HG02973 (cell line): ENCODE results near the gene SIDT1.

ENCODE experiments used
- ATAC-seq: cut with Tn5 transposase; IDR thresholded peaks from one replicate; pipeline ENCODE4 v1.9.1; 2021; ENCODE audit warnings: moderate library complexity; ENCODE audit not compliant: unreplicated experiment

The SIDT1 gene

DNA sequence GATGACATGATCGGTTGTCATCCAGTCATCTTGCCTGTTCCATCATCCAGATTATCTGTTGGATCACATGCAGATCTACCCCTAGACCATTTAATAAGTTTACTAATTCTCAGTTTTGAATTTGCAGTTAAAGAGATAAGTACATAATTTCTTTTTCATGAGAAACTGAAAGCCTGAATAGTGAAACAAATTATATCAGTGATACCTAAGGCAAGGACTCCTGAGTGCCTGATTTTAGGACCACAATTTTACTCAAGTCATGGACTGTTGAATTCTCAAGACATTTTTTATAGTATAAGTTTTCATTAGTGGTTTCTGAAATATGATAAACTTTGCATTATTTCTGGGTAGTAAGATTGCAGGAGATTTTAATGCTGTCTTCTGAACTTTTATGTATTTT, 13.2 kb downstream of the SIDT1 start:
- no peak for ATAC-seq

DNA sequence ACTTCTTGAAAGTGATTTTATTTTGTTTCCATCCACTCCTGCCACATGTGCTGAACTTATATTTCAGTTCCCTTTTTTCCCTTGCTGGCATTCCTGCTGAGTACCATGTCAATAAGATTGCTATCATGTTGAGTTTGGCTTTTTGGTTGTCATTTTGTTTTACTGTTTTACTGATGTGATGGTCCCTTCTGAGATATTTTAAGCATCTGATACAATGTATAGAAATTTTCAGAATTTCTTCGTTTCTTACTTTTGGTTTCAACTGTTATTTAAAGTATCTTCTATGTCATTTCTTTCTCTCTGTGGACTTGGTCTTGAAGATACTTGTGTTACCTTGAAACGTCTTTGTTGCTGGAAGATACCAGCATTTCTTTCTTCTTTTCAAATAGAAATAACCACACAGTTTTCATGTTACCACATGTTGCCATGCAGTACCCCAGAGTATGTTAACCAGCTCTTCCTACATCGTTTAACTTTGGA, 14.1 kb downstream of the SIDT1 start:
- peak; percentile 85 for ATAC-seq

DNA sequence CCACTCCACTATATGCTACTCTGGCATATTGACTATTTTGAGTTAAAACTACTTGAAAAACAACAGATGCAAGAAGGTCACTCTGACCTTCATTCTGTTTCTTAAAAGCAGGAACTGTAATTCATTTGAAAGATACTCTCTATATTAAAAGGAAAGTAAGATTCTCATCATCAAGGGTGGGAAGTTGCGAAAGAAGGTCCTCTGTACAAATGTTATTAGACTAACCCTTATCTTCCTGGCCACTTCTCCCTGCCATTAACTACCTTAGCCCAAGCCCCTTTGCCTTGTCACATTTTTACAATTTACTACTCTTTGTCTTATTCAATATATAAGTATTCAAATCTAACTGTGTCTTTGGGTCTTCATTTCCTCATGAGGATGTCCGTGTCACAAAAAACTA, 16.1 kb downstream of the SIDT1 start:
- ATAC-seq: no peak

DNA sequence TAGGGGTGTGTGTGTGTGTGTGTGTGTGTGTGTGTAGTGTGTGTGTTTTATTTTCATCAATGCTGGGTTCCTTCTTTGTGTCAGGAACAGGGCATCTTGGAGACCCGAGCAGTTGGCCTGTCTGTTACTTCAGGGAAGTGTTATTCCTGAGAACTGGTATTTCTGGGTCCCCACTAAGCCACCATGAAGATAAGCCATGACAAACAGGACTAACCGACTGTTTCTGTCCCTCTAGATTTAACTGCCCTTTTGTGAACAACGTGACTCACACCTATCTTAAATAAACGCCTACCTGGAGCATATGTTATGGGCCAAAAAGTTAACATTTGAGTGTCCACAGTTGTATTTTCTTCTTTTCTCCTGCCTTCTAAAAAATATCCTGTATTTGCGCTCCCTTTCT, 19.5 kb downstream of the SIDT1 start:
- no peak for ATAC-seq

DNA sequence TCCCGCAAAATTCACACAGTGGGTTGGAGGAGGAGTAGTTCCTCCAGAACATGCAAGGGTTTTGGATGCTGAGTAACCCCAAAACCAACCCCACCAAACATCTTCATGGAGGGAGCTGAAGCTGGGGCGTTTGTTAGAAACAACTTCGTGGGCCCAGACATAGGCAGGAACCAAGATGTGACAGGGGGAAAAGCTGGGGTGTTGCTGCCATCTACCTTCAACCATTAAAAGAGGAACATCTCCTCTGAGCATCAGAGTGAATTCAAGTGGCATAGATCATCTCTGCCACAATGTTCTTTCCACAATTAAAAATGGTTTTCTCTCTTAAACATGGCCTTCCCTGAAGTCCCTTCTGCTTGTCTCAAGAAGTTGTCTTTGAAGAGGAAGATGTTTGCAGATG, 20.5 kb downstream of the SIDT1 start:
- ATAC-seq: no peak

DNA sequence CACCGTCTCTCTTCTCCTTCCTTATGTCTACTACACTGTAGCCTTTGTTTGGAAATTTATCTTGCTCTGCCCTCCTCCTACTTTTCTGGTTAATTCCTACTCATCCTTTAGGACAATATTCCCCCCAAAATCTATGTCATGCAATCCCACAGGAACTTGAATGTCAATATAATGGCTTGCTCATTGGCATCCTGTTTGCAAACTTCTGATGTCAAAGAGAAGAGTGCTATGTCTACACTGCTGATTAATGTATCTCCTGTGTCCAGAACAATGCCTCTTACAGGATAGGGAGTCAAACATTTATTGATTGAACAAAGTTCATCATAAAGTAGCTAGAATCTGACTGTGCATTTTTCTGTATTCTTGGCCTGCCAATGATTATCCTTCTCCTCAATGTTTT, 22.8 kb downstream of the SIDT1 start:
- no peak for ATAC-seq

DNA sequence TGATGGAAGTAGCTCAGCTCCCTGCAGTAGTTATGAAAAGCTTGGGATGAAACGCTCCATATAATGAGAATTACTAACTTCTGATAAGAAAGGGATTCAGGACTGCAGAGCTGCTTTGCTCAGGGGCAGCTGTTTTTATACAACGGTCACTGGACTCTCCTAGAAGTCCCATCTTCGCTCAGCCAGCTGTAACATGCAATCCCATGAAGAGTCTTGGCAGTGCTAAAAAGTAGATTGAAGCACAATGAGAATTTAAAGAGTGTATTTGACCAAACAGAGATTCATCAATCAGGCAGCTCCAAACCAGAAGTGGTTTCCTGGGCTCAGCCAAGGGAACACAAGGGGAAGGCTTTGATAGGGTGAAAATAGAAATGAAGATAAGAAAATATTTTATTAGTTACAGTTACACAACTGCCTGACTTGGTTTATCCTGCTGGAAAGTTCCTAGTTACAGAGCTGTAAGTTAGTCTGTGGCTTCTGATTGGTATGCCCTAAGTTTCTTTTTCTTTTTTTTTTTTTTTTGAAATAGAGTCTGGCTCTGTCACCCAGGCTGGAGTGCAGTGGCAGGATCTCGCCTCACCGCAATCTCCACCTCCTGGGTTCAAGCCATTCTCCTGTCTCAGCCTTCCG, 24.1 kb downstream of the SIDT1 start:
- ATAC-seq: no peak

DNA sequence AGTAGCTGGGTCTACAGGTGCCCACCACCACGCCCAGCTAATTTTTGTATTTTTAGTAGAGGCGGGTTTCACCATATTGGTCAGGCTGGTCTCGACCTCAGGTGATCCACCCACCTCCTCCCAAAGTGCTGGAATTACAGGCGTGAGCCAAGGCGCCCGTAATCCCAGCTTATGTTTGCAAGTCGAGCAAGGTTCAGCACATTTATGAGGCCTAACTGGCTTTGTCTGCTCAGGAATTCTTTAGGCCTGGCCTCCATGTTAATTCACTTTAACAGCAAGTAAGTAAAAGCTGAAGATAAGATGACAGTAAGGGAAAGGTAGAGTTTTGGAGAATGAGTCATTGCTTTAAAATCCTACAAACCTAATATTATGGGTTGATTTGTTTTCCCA, 24.6 kb downstream of the SIDT1 start:
- ATAC-seq: no peak

DNA sequence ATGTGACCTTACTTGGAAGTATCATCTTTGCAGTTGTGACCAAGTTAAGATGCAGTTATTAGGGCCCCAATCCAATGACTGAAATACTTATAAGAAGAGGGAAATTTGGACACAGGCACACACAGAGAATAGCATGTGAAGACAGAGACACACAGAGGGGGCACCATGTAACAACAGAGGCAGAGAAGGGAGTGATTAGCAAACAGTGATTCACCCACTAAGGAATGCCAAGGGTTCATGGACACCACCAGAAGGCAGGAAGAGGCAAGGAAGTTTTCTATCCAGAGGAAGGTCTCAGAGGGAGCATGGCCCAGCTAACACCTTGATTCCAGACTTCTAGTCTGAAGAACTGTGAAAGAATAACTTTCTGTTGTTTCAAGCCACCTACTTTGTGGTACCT, 25.0 kb downstream of the SIDT1 start:
- no peak for ATAC-seq

DNA sequence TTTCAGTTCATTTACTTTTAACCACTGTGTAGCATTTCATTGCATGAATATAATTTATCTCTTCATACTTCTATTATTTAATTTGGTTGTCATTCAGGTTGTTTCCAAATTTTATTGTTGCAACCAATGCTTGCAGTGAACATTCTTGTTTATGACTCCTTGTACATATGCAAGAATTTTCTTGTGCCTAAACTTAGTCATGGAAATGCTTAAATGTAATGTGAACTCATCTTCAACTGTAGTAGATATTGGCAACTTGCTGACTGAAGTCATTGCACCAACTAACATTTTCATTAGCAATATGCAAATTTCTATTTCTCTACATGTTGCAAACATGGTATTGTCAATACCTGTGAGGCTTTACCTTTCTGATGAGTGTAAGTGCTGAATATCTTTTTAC, 26.7 kb downstream of the SIDT1 start:
- no peak for ATAC-seq

DNA sequence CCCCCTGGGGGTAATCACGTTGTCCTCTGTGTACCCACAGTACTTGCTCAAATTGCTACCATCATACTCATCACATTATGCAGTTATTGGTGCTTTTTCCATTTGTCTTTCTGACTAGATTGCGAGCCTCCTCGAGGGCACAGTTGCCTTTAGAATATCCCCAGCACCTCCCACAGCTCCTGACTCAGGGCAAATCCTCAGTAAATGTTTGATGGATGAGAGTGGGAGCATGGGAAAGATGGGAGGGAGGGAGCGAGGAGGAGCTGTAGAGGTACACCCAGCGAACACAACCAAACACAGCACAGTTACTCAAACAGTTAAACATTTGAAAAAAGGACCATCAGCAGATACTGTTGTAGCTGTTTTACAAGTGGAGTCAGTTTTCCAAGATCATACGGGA, 27.9 kb downstream of the SIDT1 start:
- ATAC-seq: no peak

DNA sequence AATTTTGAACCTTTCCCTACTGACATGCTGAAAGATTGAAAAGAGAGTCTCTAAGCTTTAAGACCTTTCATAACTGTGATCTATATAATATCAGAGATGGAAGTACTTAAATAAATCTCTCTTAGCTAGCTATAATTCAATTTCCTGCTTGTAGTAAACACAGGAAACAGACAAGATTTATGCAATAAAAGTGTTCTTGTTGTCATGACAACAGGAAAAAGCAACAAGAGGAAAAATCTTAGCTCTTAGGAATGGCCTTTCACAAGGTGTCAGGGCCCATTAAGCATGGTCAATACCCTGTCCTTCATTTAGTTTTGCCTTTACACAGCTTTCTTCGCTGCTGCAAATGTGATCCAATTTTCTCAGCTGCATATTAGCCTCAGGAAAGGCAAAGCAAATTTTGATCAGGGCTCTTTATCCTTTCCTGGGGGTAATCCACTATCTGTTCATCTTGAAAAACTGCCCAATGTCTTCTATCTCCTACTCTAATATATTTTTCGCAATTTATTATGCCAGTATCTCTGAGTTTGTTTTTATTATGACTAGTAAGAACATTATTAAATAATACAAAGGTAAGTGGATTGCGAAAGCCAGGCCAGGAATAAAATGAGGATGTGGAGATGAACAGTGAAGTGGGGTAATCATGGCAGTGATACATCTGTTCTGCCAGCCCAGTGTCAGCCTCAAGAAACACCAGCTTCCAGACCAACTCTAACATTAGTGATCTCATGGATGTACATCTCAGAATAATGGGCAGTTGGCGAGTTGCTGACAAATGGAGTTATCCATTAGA, 28.7 kb downstream of the SIDT1 start:
- no peak for ATAC-seq

DNA sequence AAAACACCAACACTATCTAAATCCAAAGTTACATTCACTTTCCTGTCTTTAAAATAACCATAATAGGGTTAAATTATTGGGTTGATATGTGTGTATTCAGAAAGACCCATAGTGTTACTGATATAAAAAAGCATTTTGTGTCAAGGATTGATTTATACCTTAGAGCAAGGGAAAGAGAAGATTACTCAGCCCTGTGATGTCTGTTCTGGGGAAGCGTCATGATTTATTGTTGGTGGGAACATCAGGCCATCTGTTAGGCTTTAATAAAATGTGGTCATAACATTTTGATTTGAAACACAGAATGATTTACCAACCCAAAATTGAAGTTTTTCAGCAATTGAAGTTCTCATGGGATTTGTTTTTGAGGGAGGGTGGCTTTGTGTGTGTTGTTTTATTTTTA, 33.2 kb downstream of the SIDT1 start:
- no peak for ATAC-seq

DNA sequence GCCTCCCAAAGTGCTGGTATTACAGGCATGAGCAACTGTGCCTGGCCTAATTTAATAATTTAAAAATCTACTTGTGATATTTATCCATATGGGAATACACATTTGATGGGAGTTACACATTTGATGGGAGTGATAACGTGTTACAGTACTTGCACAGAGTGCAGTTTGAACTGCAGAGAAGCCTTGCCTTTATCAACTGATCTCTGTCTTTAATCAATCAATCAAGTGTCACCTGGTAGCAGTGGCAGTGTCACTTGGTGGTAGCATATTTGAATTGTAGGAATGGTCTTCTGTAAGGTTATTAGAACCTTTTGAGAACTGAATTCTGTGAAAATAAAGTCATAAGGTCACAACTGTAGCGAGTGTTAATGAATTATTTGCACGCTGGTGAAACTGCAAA, 37.8 kb downstream of the SIDT1 start:
- no peak for ATAC-seq

DNA sequence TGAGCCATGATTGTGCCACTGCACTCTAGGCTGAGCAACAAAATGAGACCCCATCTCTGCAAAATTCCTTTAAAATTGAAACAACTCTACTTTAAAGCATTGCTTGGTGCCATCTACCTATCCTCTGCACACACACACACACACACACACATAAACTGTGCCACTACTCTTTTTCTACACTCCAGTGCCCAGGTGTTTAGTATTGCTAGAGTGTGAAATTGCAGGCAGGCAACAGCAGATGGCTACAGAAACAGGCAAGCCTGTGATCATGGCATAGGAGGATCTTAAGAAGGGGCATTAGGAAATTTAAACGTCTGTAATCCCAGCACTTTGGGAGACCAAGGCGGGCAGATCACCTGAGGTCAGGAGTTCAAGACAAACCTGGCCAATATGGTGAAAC, 39.0 kb downstream of the SIDT1 start:
- no peak for ATAC-seq

DNA sequence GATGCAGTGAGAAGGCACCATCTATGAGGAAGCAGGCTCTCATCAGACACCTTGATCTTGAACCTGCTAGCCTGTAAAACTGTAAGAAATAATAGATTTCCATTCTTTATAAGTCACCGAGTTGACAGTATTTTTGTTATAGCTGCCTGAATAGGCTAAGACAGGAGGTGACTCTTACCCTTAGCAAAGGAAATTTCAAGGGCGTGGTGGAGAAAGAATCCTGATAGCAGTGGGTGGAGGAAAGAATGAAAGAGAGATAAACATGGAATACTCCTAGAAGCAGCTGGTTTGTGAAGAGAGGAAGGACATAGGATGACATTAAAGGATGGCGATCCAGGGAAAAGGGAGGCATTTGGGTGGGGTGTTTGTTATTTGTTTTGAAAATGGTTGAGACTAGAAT, 41.4 kb downstream of the SIDT1 start:
- ATAC-seq: no peak

DNA sequence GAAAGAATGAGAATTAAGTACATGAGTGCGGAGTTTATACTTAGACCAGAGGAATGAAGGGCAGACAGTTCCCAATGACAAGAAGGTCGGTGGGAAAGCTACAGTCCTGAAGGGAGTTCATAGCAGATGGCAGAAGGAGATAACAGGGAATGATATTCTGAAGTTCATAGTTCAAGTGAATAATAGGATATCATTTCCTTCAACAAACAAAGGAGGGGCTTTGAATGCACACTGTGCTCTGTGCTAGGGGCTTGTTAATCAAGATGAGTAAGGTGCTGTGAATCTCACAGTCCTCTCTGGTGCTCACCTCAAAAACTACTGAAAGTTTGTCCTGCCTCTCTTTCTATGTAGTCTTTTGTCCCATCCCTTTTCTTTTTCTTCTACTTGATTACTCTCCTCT, 41.9 kb downstream of the SIDT1 start:
- ATAC-seq: no peak

DNA sequence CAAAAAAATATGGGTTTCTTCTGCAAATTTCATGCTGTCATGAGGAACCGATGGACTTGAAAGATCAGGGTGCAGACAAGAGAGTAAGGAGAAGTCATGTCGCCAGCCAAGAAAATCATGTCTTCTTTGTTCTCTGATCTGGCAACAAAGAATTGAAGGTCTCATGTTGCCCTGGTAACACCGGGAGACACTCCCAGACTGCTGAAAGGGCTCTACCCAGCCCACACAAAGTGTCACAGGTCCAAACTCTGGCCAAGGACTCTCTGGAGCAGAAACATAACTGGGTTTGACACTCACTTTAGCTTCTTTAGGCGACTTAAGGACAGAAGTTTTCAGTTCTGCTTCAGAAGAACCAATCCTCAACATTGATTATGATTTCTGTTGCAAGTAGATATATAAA, 42.9 kb downstream of the SIDT1 start:
- ATAC-seq: no peak

DNA sequence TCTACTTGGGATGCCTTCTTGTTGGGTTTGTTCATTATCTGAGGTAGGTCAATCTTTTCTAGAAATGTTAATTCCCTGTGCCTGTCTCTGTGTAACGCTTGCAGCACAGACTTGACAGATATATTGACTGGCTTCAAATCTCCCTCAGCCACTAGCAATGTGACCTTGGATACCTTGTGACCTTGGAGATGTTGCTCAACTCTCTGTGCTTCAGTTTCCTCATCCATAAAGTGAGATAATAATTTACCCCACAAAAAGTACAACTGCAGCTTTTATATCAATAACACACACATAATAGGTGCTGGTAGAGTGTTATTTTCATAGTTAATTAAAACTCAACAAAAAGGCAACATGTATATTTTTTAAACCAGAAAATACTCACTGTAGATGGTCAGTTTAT, 52.9 kb downstream of the SIDT1 start:
- no peak for ATAC-seq

DNA sequence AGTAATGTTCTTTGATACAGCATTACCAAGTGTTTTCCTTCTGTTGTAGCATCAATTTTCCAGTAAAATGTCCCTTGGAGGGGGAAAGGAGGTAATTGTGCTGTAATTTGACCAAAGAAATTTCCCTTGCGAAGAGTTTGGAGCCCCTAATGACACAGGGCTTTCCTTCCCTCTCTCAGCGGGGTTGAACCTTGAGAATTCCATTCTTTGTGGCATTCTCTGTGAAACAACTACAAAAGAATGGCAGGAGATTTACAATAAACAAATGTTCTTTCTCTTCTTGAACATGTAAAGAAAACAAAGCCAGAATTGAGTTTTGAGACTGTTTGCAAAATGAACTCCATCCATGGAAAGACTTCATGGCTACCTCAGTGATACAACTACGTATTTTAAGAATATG, 53.4 kb downstream of the SIDT1 start:
- ATAC-seq: no peak

DNA sequence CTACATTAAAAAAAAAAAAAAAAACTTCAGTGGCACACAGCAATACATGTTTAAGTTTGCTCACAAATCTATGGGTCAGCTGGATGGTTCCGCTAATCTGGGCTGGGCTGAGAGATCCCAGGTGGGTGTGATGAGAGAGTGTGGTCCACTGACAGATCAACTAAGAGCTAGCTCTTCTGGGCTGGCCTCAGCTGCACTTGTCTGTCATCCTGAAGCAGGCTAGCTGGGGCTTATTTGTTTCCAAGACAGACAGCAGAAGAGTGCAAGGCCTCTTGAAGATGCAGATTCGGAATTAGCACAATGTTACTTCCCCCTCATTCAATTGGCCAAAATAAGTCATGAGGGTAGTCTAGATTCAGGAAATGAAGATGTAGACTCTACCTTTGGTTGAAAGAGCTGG, 56.5 kb downstream of the SIDT1 start:
- ATAC-seq: no peak

DNA sequence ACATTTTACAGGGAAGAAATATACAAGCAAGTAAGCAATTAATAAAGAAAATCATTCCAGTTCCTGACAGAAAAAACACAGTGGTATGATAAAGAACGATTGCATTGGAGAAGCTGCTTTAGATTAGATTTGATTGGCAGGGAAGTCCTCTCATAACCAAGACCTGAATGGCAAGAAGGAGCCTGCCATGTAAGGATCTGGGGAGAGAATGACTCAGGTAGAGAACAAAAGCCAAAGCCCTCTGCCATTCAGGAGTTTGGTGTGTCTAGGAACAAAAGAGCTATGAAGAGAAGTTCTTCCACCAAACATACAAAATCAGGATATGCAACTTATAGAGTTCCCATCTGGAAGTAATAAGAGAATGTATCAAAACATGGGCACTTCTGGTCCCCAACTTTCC, 57.6 kb downstream of the SIDT1 start:
- no peak for ATAC-seq

DNA sequence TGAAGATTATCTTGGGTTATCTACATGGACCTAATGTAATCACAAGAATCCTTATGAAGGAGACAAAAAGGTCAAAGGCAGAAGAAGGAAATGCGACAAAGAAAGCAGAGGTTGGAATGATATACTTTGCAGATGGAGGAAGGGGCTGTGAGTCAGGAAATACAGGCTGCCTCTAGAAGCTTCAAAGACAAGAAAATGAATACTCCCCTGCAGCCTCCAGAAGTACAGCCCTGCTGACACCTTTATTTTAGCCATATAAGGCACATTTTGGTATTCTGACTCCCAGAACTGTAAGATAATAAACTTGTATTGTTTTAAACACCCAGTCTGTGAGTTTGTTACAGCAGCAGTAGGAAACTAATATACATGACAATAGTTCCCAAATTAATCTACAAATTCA, 58.6 kb downstream of the SIDT1 start:
- no peak for ATAC-seq
